HG03159 (cell line): Measurements from ENCODE around the gene PDLIM1.

Source experiments
- ATAC-seq: cut with Tn5 transposase; IDR thresholded peaks from one replicate; pipeline ENCODE4 v1.9.1; 2021; ENCODE audit warnings: mild to moderate bottlenecking, moderate library complexity; ENCODE audit not compliant: unreplicated experiment

PDLIM1 gene

DNA sequence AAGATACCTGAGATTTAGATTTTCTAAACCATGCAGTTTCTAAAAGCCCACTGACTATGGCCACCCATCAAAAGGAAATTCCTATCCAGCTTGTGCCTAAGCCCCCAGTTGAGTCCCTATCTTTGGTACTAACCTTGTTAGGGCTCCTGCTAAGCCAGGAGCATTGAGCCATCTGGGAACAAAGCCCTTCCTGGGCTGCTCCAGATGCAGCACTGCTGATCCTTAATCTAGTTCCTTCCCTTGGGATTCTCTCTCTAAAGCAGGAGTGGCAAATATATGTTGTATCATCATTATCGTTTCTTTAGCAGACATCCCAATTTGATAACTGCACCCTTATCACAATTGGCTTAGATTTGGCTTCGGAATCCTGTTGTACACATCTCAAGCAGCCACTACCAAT, 24.7 kb upstream of the PDLIM1 start:
- ATAC-seq = no peak

GRCh38 chr10:95314192-95314918, 23.6 kb upstream of the PDLIM1 start:
- ATAC-seq = no peak

- no peak for ATAC-seq
Measured at GRCh38 chr10:95312986-95313495, 22.2 kb upstream of the PDLIM1 start.

DNA sequence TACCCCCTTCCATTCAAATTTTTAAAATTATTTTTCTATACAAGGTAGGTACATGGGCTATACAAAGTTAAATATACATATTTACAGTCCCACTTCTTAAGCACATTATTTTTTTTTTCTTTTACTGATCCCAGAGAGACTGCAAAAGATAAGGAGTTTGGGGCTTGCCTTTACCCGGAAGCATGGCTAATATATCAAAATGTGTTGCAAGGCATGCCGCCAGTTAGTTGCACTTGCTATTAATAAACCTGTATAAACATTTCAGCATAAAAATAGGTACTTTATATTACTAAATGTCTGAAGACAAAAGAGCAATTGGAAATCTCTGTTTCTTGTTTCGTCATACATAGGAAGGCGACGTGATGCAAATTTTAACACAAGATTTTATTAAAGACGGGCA, 21.5 kb upstream of the PDLIM1 start:
- ATAC-seq = no peak

GRCh38 chr10:95309958-95310357, 19.2 kb upstream of the PDLIM1 start:
- ATAC-seq = peak; percentile 66

- ATAC-seq = no peak
Measured at GRCh38 chr10:95308389-95309302, 17.8 kb upstream of the PDLIM1 start.

DNA sequence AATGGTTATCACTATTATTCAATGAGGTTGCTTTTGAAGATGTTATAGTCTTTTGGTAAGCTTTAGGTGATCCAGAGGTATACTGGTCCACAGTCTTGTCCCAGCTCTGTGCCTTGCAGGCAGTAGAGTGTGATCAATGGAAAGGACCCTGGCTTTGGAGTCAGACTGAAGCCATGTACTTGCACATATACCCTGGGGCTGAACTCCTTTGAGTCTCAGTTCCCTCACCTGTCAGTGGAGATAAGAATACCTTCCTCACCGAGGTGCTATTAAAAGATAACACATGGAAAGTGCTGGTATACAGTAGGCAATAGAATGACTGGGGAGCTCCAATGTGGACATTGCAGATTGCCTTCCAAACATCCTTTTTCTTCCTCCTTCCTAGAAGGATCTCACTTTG, 16.0 kb upstream of the PDLIM1 start:
- no peak for ATAC-seq

DNA sequence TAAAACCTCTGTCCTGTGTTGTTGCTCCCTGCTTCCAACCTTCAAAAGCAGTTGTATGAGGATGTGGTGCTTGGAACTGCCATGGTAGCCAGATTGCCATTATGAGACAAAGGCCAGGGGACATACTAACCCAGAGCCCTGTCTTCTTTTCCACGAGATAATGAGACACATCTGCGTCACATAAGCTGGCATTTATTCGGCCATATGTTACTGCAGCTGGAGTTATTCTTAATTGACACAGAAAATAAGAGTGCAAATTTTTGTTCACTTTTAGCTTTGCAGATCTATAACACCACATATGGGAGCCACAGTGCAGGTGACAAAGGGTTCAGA, 15.5 kb upstream of the PDLIM1 start:
- ATAC-seq = no peak

DNA sequence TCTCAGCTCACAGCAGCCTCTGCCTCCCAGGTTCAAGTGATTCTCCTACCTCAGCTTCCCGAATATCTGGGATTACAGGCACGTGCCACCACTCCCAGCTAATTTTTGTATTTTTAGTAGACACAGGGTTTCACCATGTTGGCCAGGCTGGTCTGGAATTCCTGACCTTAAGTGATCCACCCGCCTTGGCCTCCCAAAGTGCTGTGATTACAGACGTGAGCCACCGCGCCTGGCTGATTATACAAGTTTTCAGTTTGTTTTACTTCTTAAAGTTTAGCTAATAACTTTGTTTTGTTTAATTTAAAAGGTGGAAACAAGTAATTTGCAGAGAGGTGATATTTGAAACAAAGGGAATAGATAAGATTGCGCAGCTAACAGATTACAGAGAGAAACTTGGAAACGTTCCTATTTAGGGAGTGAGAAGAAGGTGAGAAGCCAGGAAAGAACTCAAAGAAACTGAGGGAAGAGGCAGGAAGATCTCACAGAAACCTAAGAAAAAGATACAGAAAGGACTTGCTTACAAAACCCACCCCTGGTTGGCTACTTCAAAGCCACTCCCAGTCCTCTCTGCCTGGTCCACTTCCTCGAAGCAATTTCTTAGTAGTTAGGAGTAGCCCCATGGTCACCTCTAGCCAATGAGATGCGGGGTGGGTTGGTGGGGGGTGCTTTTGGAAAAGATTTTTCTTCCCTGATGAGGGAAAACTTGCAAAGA, 15.0 kb upstream of the PDLIM1 start:
- no peak for ATAC-seq

GRCh38 chr10:95304976-95305375, 14.2 kb upstream of the PDLIM1 start:
- ATAC-seq = no peak

GRCh38 chr10:95304463-95304862, 13.7 kb upstream of the PDLIM1 start:
- ATAC-seq = no peak

- no peak for ATAC-seq
Measured at GRCh38 chr10:95303950-95304349, 13.1 kb upstream of the PDLIM1 start.

GRCh38 chr10:95303535-95303934, 12.7 kb upstream of the PDLIM1 start:
- no peak for ATAC-seq

GRCh38 chr10:95300022-95300539, 9.3 kb upstream of the PDLIM1 start:
- ATAC-seq = no peak

GRCh38 chr10:95297402-95297801, 6.6 kb upstream of the PDLIM1 start:
- peak; percentile 59 for ATAC-seq

DNA sequence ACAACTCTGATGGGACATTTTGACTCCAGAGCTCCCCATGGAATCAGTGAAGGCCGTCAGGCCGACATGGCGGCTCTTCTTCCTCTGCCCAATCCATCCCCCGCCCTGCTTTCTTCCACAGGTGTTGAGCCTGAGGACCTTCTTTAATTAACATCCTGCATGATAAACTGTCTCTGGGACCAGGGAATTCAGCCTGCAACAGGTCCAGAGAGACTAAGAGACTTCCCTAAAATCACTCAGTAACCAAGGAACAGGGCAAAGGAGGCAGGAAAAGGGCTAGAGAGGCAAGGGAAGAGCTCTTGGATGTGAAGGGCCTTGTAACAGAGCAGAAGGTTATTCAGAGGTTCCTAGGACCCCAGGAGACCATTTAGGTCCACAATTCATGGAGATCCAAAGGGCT, 6.0 kb upstream of the PDLIM1 start:
- no peak for ATAC-seq

DNA sequence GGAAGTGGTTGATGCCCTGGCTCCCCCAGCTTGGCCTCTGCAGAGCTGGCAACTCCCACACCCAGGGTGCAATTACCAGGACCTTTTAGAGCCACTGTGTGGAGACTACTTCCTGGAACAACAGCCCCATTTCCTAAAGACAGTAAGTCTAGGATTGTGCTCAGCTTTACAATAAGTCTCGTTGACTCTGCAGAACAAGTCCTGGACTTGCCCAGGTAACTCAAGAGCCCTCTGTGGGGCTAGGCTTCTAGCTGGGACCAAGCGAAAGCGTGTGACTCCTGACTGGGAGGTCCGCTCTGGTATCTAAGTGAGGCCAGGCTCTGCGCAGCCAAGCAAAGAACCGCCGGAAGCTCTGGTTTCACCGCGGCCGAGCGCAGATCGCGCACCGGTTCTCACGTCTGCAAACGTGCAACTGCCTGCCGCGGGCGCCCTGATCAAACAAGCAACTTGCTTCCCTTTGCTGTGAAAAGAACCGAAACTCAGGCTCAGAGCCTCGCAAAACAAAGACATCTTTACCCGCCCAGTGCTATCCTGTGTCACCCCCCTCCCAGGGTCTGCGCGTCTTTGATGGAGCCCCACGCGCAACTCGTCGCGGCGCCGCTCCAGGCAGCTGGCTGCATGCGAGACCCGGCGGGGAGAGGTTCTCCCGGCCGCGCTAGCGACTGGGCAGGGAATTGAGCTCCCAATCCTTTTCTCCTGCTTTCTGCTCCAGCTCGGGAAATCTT, 4.4 kb upstream of the PDLIM1 start:
- peak; percentile 68 for ATAC-seq

DNA sequence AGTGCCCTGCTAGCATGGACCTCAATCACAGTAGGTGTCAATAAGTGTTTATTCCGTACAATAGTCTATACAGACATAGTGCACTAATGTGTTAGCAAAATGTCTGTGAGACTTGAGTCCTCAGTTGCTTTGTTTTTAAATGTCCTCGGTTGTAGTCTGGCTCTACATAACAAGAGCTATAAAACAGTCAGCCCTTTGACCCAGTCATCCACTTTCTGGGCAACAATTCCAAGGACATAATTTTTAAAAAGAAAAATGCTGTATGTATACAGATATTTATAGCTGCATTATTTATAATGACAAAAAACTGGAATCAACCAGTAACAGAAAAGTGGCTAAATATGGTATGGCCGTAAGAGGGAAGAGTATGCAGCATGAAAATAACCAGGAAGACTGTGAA, 2.8 kb upstream of the PDLIM1 start:
- ATAC-seq = no peak

GRCh38 chr10:95291365-95292039, 699 bp upstream of the PDLIM1 start:
- ATAC-seq = no peak

DNA sequence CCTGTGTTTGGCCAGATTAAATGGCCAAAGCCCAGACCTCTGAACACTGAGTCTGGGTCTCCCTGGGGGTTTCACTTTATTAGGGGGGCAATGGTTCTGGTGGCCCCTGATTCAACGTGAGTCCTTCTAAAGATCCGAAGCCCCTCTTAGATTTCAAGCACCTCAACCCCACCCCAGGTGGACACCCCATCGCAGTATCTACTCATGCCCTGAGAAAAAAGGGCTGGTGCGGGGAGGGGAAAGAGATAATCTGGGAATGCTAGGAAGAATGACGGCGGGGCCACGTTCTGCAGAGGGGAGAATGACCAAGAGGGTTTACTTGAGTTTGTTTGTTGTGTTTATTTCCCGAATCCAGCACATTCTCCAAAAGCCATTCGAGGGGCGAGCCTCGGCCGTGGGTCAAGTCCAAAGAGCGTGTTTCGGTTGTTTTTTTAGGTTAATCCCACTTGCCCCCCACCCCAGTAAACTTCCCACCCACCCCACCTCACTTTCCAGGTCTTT, 832 bp downstream of the PDLIM1 start:
- ATAC-seq = no peak
